C1 segment of cervical spinal cord (tissue), 14 donors: ENCODE data around the gene AOAH.
A peak's percentile ranks its signal among the peaks of the same experiment; 100 is the strongest.

Source experiments
- DNase-seq, 14 donors: peaks; one replicate each; lab custom pipeline; 2025; lab: John Stamatoyannopoulos, UW

Gene AOAH

GRCh38 chr7:36691983-36692382 is 32.3 kb downstream of the AOAH start:
- DNase-seq, result no peak

- no peak for DNase-seq
These were observed 33.6 kb downstream of the AOAH start for GRCh38 chr7:36690514-36691187.

GRCh38 chr7:36690041-36690440 is 34.3 kb downstream of the AOAH start:
- DNase-seq, result no peak

GRCh38 chr7:36686499-36686898 is 37.8 kb downstream of the AOAH start:
- DNase-seq, result no peak

GRCh38 chr7:36684954-36685353 is 39.3 kb downstream of the AOAH start:
- no peak for DNase-seq

GRCh38 chr7:36683695-36684357 is 40.5 kb downstream of the AOAH start:
- no peak for DNase-seq

- DNase-seq, result no peak
These were observed 41.2 kb downstream of the AOAH start for GRCh38 chr7:36683111-36683510.

GRCh38 chr7:36682102-36682501 is 42.2 kb downstream of the AOAH start:
- no peak for DNase-seq

GRCh38 chr7:36677769-36678437 is 46.4 kb downstream of the AOAH start:
- DNase-seq, result no peak

- no peak for DNase-seq
These were observed 50.6 kb downstream of the AOAH start for GRCh38 chr7:36673703-36674102.

- DNase-seq, result no peak
These were observed 52.9 kb downstream of the AOAH start for GRCh38 chr7:36671432-36671829.

- DNase-seq, result peak in 9 of 14 donors; percentile 3 to 55 (median 33)
These were observed 53.5 kb downstream of the AOAH start for GRCh38 chr7:36670585-36671431.

- DNase-seq, result no peak
These were observed 55.5 kb downstream of the AOAH start for GRCh38 chr7:36668750-36669149.

GRCh38 chr7:36668080-36668479 is 56.2 kb downstream of the AOAH start:
- DNase-seq, result no peak

- DNase-seq, result no peak
These were observed 57.1 kb downstream of the AOAH start for GRCh38 chr7:36667007-36667745.

- no peak for DNase-seq
These were observed 60.8 kb downstream of the AOAH start for GRCh38 chr7:36663481-36663880.

- DNase-seq, result no peak
These were observed 63.0 kb downstream of the AOAH start for GRCh38 chr7:36661135-36661840.

GRCh38 chr7:36659638-36660341 is 64.5 kb downstream of the AOAH start:
- no peak for DNase-seq

- DNase-seq, result peak in 1 of 14 donors; percentile 29
These were observed 65.2 kb downstream of the AOAH start for GRCh38 chr7:36659172-36659516.
